ENCODE measurements around the gene CFAP65. TPM values are rescaled to one million over a fixed set of nuclear protein-coding genes. Genes with fewer than 3 reads are reported as not detected.

The CFAP65 gene
- total RNA-seq, 1 experiment from 2014 or later = 0.44 TPM

DNA sequence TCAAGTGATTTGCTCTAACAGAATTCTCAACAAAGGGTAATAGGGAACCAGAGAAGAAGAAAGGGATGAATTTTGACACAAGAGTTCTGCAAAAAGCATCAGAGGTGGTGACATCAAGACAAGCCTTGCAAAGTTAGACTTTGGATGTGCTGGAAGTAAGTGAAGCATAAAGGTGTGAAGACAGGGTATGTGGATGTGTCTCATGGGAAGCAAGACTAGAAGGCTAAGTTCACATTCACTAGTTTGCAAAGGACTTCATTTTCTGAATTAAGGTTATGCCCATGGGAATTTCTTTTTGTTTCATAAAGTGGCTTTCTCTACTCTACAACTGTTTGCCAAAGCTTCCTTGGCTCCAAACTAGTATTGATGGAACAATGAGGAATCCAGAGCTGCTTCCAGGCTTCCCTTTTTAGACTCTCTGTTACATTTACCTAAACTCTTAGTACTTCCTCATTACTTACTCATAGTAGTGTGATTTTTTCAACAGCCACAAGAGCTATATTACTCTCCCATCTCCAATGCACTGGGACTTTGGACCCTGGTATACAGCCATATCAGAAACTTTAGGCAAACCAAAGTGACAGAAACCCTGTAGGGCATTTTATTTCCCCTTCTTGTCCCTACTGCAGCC is 40.5 kb upstream of the CFAP65 start:
- TF ChIP-seq KAT7 (CRISPR knock-in tag; IDR thresholded peaks at IDR 0.05; ENCODE audit: borderline replicate concordance) = no peak
- TF ChIP-seq ELF4 (CRISPR knock-in tag; IDR thresholded peaks at IDR 0.05; ENCODE audit: low read depth) = no peak
- H3K27me3 Mint-ChIP-seq (ENCODE audit: low read depth) = no peaks in the 10 kb centered on the region
- no peaks in the 10 kb centered on the region; the same call in 1 of the 2 replicates for H3K36me3 Mint-ChIP-seq
- DNase-seq (ENCODE audit: low spot score) = no peak
- POLR2A ChIA-PET = no interaction called here
- no peak overlapping the region for H3K4me3 Mint-ChIP-seq
- H3K4me1 Mint-ChIP-seq = peaks cover 11% of the 10 kb centered on the region
- no peak overlapping the region for H3K27ac Mint-ChIP-seq
- CTCF ChIA-PET = interaction anchor here (1.1 to 4.0 kb wide), 5 partner anchors 9 to 213 kb away, joined by 5 to 18 read pairs (median 14); no protein-coding TSS in a partner anchor
- H3K9me3 Mint-ChIP-seq = no peaks in the 10 kb centered on the region
- no peak for ATAC-seq

DNA sequence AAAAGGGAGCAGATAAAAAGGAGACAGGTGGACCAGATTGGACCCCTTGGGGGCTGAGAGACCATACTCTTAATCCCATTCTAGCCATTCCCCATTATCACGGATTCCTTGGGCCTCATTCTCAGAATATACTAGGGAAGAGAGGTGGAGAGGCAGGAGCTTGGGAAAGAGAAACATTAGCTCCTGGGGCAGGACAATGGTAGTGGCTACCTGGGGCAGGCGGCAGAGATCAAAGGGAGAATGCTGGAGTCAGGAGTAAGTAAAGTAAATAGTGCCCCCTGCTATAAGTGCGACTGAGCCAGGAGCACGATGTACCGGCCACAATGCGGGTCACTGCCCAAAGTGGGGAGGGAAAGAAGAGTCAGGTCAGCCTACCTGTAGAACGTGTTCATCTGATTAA is 39.8 kb upstream of the CFAP65 start:
- H3K4me1 Mint-ChIP-seq = 0 out of 2 replicates have a peak, but pooled peaks cover 6% of the 10 kb centered on the region
- POLR2A ChIA-PET = no interaction called here
- H3K27ac Mint-ChIP-seq = no peak overlapping the region
- CTCF ChIA-PET = interaction anchor here (1.1 to 4.0 kb wide), 4 partner anchors 23 to 73 kb away, joined by 3 to 18 read pairs (median 14); no protein-coding TSS in a partner anchor
- no peak for ATAC-seq
- no peak for TF ChIP-seq ZNF532 (CRISPR knock-in tag; IDR thresholded peaks at IDR 0.05; ENCODE audit: borderline replicate concordance)
- TF ChIP-seq ZNF671 (CRISPR knock-in tag; IDR thresholded peaks at IDR 0.05) = no peak
- no peaks in the 10 kb centered on the region for H3K27me3 Mint-ChIP-seq (ENCODE audit: low read depth)
- no peaks in the 10 kb centered on the region for H3K9me3 Mint-ChIP-seq
- no peaks in the 10 kb centered on the region; the same call in 1 of the 2 replicates for H3K36me3 Mint-ChIP-seq
- no peak for DNase-seq (ENCODE audit: low spot score)
- no peak overlapping the region for H3K4me3 Mint-ChIP-seq

DNA sequence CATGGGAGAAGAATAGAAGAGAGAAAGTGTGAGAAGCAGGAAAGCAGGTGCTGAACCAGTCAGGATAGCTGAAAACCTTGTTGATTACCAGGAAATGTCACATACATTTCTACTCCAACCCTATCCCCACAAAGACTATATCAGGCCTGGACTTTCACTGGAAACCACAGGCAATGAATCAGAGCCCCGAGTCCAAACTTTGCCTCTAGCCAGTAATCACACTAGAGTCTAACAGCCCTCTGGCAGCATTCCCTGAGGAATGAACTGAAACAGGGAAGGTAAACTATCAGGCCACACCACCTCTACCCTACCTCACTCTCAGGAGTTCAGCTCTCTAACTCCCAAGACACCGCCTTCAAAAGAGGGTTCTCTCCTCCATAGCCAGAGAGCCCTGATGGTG is 38.1 kb upstream of the CFAP65 start:
- H3K4me3 Mint-ChIP-seq = no peak overlapping the region
- POLR2A ChIA-PET = no interaction called here
- TF ChIP-seq HMGA2 (CRISPR knock-in tag; IDR thresholded peaks at IDR 0.05) (no peak), ZNF671 (CRISPR knock-in tag; IDR thresholded peaks at IDR 0.05) (no peak), FOXP4 (CRISPR knock-in tag; IDR thresholded peaks at IDR 0.05) (no peak), FOXP1 (CRISPR knock-in tag; IDR thresholded peaks at IDR 0.05; ENCODE audit: borderline replicate concordance) (no peak), ARID4B (CRISPR knock-in tag; IDR thresholded peaks at IDR 0.05; ENCODE audit: borderline replicate concordance) (no peak), USF2 (CRISPR knock-in tag; IDR thresholded peaks at IDR 0.05) (no peak), OVOL2 (CRISPR knock-in tag; IDR thresholded peaks at IDR 0.05; ENCODE audit: borderline replicate concordance) (no peak), MXD4 (CRISPR knock-in tag; IDR thresholded peaks at IDR 0.05; ENCODE audit: borderline replicate concordance) (no peak), GTF2I (CRISPR knock-in tag; conservative IDR thresholded peaks at IDR 0.05) (no peak), NR1H2 (CRISPR knock-in tag; IDR thresholded peaks at IDR 0.05) (no peak), ZMAT4 (CRISPR knock-in tag; IDR thresholded peaks at IDR 0.05) (no peak), ETV6 (CRISPR knock-in tag; IDR thresholded peaks at IDR 0.05) (no peak)
- no peak overlapping the region for H3K27ac Mint-ChIP-seq
- H3K4me1 Mint-ChIP-seq = 0 out of 2 replicates have a peak, but pooled peaks cover 6% of the 10 kb centered on the region
- CTCF ChIA-PET = interaction anchor here (0.5 to 4.0 kb wide), 6 partner anchors 21 to 359 kb away, joined by 3 to 18 read pairs (median 6); no protein-coding TSS in a partner anchor
- H3K36me3 Mint-ChIP-seq = no peaks in the 10 kb centered on the region; the same call in 1 of the 2 replicates
- H3K27me3 Mint-ChIP-seq (ENCODE audit: low read depth) = no peaks in the 10 kb centered on the region
- DNase-seq (ENCODE audit: low spot score) (no peak), ATAC-seq (no peak)
- no peaks in the 10 kb centered on the region for H3K9me3 Mint-ChIP-seq
